Transverse colon (tissue), 3 donors: ENCODE data around the gene APMAP.

Experiments
- CTCF ChIP-seq, 5 experiments: fragments of 200-600 bp in 3 of 5; fragments of 450-650 bp in 2 of 5; sonication (generic) in 3 of 5; IDR thresholded peaks; 1 replicate in 2 of 5; 2 replicates in 3 of 5; pipeline ENCODE4 v1.5.1; 2016 to 2017; ENCODE audit warnings: antibody characterized with exemption in 5 of 5, inconsistent platforms in 3 of 5, mild to moderate bottlenecking in 2 of 5, moderate library complexity in 1 of 5
- POLR2A ChIP-seq: fragments of 450-650 bp; IDR thresholded peaks from one replicate; pipeline ENCODE4 v1.6.1; 2016; ENCODE audit warnings: antibody characterized with exemption, mild to moderate bottlenecking, moderate library complexity

GRCh38 chr20:24942679-24943078 lies 49.9 kb downstream of the APMAP start:
- TF ChIP-seq POLR2A (no peak), CTCF (IDR thresholded peaks at IDR 0.05) (no peak)
